OCI-LY7 (cell line): ENCODE data around the gene SPCS2. TPM values are rescaled to one million over a fixed set of nuclear protein-coding genes. Genes with fewer than 3 reads are reported as not detected.

Experiments
- BruUV-seq: library from RNA; stranded (reverse); fragments of 400-500 nt; replicated peaks from 2 replicates; lab custom pipeline; 2021; lab: Mats Ljungman, UMichigan
- CTCF ChIA-PET: fragments of 300-600 bp; sonication (Branson Sonifier 250); formaldehyde crosslinking; loops from one replicate; lab custom pipeline; 2022; ENCODE audit warnings: antibody characterized with exemption; ENCODE audit not compliant: unreplicated experiment; lab: Charles Lee
- POLR2A ChIA-PET: fragments of 300-600 bp; sonication (Branson Sonifier 250); formaldehyde crosslinking; loops from one replicate; lab custom pipeline; 2022; ENCODE audit warnings: antibody characterized with exemption; lab: Charles Lee
- DNase-seq: peaks from one replicate; pipeline ENCODE4 v3.0.0-alpha.2; 2015; ENCODE audit warnings: low spot score
- H2AFZ ChIP-seq: fragments of 200-600 bp; sonication (generic), shearing (Covaris generic); 2 replicates; pipeline ENCODE4 v1.6.1; 2014; ENCODE audit warnings: mild to moderate bottlenecking, antibody characterized with exemption, low read length, moderate library complexity
- H3K27ac ChIP-seq: fragments of 200-600 bp; sonication (generic); 2 replicates; pipeline ENCODE4 v1.5.1; 2014; ENCODE audit warnings: mixed run types, low read depth, mild to moderate bottlenecking, moderate library complexity, low read length, inconsistent platforms; ENCODE audit not compliant: poor library complexity, severe bottlenecking
- H3K36me3 ChIP-seq: fragments of 200-600 bp; sonication (generic); 2 replicates; pipeline ENCODE4 v1.6.1; 2014; ENCODE audit warnings: mild to moderate bottlenecking, antibody characterized with exemption, low read length, moderate library complexity, mixed read lengths; ENCODE audit not compliant: insufficient read depth
- H3K4me1 ChIP-seq: fragments of 200-600 bp; sonication (generic); 2 replicates; pipeline ENCODE4 v1.5.1; 2014; ENCODE audit warnings: mild to moderate bottlenecking, low read length; ENCODE audit not compliant: insufficient read depth, poor library complexity, severe bottlenecking
- H3K4me2 ChIP-seq: fragments of 200-600 bp; sonication (generic); 2 replicates; pipeline ENCODE4 v1.6.1; 2014; ENCODE audit warnings: mild to moderate bottlenecking, low read length
- H3K4me3 ChIP-seq: fragments of 200-600 bp; sonication (generic); 2 replicates; pipeline ENCODE4 v1.5.1; 2014; ENCODE audit warnings: mild to moderate bottlenecking, low read depth, low read length; ENCODE audit not compliant: poor library complexity, severe bottlenecking
- H3K79me2 ChIP-seq: fragments of 200-600 bp; sonication (generic); 2 replicates; pipeline ENCODE4 v1.6.1; 2016; ENCODE audit warnings: low read depth, mild to moderate bottlenecking, low read length, moderate library complexity, mixed read lengths; ENCODE audit not compliant: insufficient read depth
- H3K9me2 ChIP-seq: fragments of 200-600 bp; sonication (generic); 2 replicates; pipeline ENCODE4 v1.6.1; 2016; ENCODE audit warnings: mild to moderate bottlenecking, low read length, mixed read lengths; ENCODE audit not compliant: insufficient read depth
- H3K9me3 ChIP-seq: fragments of 200-600 bp; sonication (generic); 2 replicates; pipeline ENCODE4 v1.6.1; 2014; ENCODE audit warnings: mild to moderate bottlenecking, mixed run types, low read length, mixed read lengths
- H4K20me1 ChIP-seq: fragments of 200-600 bp; sonication (generic); 2 replicates; pipeline ENCODE4 v1.6.1; 2014; ENCODE audit warnings: mild to moderate bottlenecking, antibody characterized with exemption, low read length, moderate library complexity, mixed read lengths; ENCODE audit not compliant: insufficient read depth
- CTCF ChIP-seq: fragments of 200-600 bp; sonication (generic); conservative IDR thresholded peaks from 2 replicates; pipeline ENCODE4 v1.5.1; 2014; ENCODE audit warnings: mild to moderate bottlenecking, antibody characterized with exemption, low read length, moderate library complexity, mixed read lengths
- EZH2phosphoT487 ChIP-seq: fragments of 200-600 bp; sonication (generic); IDR thresholded peaks from 2 replicates; pipeline ENCODE4 v1.6.1; 2018; ENCODE audit warnings: low read depth, borderline replicate concordance, mild to moderate bottlenecking, mixed run types, antibody characterized with exemption, low read length, moderate library complexity, mixed read lengths
- intact Hi-C: fragments of 100-400 bp; cut with micrococcal nuclease; formaldehyde crosslinking; loops from one replicate; pipeline ENCODE4 v1.10.0; 2022; ENCODE audit not compliant: unreplicated experiment
- total RNA-seq, 2 experiments: library from RNA; depleted of rRNA in 1 of 2; stranded (reverse); fragments of >200 nt in 1 of 2; shearing (Covaris generic) in 1 of 2; gene quantifications; 2 replicates each; pipeline ENCODE4 v1.2.3, GENCODE V29; 2014 to 2022

Gene SPCS2
- total RNA-seq, 2 experiments from 2014 or later: 39.6 to 212 TPM

GRCh38 chr11:74937696-74938475, 11.2 kb upstream of the SPCS2 start:
- H3K4me2 ChIP-seq: no peak overlapping the region
- CTCF ChIA-PET: no interaction called here
- H3K4me1 ChIP-seq: no peaks in the 10 kb centered on the region
- peaks cover 65% of the 10 kb centered on the region for H3K36me3 ChIP-seq
- no peaks in the 10 kb centered on the region for H3K79me2 ChIP-seq
- no peak overlapping the region for H3K4me3 ChIP-seq
- H3K9me2 ChIP-seq: no peaks in the 10 kb centered on the region
- BruUV-seq: no TSS peak
- H3K9me3 ChIP-seq: no peaks in the 10 kb centered on the region
- intact Hi-C loops: no loop called here
- H2AFZ ChIP-seq: no peak overlapping the region
- TF ChIP-seq CTCF: no peak
- TF ChIP-seq EZH2phosphoT487: no peak
- H3K27ac ChIP-seq: no peak overlapping the region
- no peaks in the 10 kb centered on the region for H4K20me1 ChIP-seq
- no peak for DNase-seq
- POLR2A ChIA-PET: interaction anchor here (1.2 kb wide), 1 partner anchor 15 kb away, joined by 4 read pairs; no protein-coding TSS in a partner anchor

- no TSS peak for BruUV-seq
- Histone ChIP-seq H4K20me1 (no peaks in the 10 kb centered on the region), H2AFZ (no peak overlapping the region), H3K9me3 (no peaks in the 10 kb centered on the region), H3K36me3 (peaks cover 58% of the 10 kb centered on the region), H3K27ac (no peak overlapping the region), H3K79me2 (no peaks in the 10 kb centered on the region), H3K4me3 (no peak overlapping the region), H3K4me2 (no peak overlapping the region), H3K4me1 (no peaks in the 10 kb centered on the region), H3K9me2 (no peaks in the 10 kb centered on the region)
- POLR2A ChIA-PET: interaction anchor here (1.0 to 1.7 kb wide), 2 partner anchors 12 to 24 kb away, joined by 3 to 6 read pairs; no protein-coding TSS in a partner anchor
- no peak for TF ChIP-seq EZH2phosphoT487
- TF ChIP-seq CTCF: 0 out of 2 replicates have a peak, but pooled peaks have one; percentile 5
- DNase-seq: no peak
- intact Hi-C loops: no loop called here
- CTCF ChIA-PET: interaction anchor here (0.6 kb wide), 1 partner anchor 95 kb away, joined by 4 read pairs; no protein-coding TSS in a partner anchor
Measured at GRCh38 chr11:74941492-74941891, 7.6 kb upstream of the SPCS2 start.
